ENCODE results near the gene ARID1A. TPM values are rescaled to one million over a fixed set of nuclear protein-coding genes. Genes with fewer than 3 reads are reported as not detected.

Gene ARID1A
- total RNA-seq, 1 experiment from 2014 or later, result 56.9 TPM

DNA sequence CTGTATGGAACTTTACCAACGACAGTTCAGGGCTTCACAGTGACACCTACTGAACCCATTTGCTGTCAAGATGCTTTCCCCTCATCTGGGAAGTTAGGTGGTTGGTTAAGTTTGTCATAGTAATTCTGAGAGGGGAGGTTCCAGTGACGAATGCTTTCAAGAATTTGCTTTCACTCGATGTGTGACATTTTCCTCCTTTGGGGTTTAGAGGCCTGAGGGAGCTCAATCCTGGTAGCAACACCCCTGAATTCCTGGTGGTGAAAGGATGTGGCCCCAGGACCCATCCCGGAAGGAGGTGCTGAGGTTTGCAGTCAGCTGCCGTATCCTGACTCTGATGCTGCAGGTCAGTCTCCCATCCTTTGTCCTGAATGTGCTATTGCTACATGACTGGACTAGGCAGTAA is 94.7 kb downstream of the ARID1A start:
- H3K36me3 Mint-ChIP-seq (ENCODE audit: insufficient read depth, unreplicated experiment), result peaks cover 21% of the 10 kb centered on the region
- ChIA-PET POLR2A (interaction anchor here (0.8 to 5.2 kb wide), 8 partner anchors 21 to 187 kb away, joined by 4 to 109 read pairs (median 38); partner anchors contain the start of gene ARID1A), CTCF (interaction anchor here (0.6 to 7.1 kb wide), 20 partner anchors 10 to 900 kb away, joined by 3 to 184 read pairs (median 4); no protein-coding TSS in a partner anchor)
- peaks cover 30% of the 10 kb centered on the region for H3K4me1 Mint-ChIP-seq (ENCODE audit: insufficient read depth, unreplicated experiment)
- no peaks in the 10 kb centered on the region for H3K9me3 Mint-ChIP-seq (ENCODE audit: unreplicated experiment)
- DNase-seq (ENCODE audit: unreplicated experiment), result no peak
- no TSS peak for BruUV-seq (replicated peaks)
- TF ChIP-seq, protein P1, sequence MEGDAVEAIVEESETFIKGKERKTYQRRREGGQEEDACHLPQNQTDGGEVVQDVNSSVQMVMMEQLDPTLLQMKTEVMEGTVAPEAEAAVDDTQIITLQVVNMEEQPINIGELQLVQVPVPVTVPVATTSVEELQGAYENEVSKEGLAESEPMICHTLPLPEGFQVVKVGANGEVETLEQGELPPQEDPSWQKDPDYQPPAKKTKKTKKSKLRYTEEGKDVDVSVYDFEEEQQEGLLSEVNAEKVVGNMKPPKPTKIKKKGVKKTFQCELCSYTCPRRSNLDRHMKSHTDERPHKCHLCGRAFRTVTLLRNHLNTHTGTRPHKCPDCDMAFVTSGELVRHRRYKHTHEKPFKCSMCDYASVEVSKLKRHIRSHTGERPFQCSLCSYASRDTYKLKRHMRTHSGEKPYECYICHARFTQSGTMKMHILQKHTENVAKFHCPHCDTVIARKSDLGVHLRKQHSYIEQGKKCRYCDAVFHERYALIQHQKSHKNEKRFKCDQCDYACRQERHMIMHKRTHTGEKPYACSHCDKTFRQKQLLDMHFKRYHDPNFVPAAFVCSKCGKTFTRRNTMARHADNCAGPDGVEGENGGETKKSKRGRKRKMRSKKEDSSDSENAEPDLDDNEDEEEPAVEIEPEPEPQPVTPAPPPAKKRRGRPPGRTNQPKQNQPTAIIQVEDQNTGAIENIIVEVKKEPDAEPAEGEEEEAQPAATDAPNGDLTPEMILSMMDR (IDR thresholded peaks at IDR 0.05; ENCODE audit: unreplicated experiment), result no peak
- H3K27me3 Mint-ChIP-seq (ENCODE audit: insufficient read depth, unreplicated experiment), result no peaks in the 10 kb centered on the region
- no peak overlapping the region for H3K27ac Mint-ChIP-seq (ENCODE audit: low read depth, unreplicated experiment)
- intact Hi-C loops (cut with micrococcal nuclease), result no loop called here
- no peak overlapping the region for H3K4me3 Mint-ChIP-seq (ENCODE audit: unreplicated experiment)

DNA sequence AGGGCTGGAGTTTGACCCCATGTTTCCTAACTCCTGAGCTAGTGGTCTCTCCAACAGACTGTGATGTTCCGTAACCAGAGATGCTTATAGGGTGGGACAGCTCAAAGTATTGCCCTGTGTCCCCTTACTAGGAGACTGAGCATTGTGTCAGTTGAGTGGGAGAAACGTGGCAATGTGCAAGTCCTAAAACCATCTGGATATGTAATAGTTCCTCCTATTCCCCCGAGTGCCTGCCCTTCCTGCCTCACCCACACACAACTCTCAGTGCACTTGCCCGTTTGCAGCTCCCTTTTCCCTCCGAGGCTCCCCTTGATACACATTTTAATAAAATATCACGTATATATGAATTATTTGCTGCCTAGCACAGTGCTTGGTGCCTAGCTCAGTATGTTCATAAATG is 95.3 kb downstream of the ARID1A start:
- intact Hi-C loops (cut with micrococcal nuclease), result no loop called here

DNA sequence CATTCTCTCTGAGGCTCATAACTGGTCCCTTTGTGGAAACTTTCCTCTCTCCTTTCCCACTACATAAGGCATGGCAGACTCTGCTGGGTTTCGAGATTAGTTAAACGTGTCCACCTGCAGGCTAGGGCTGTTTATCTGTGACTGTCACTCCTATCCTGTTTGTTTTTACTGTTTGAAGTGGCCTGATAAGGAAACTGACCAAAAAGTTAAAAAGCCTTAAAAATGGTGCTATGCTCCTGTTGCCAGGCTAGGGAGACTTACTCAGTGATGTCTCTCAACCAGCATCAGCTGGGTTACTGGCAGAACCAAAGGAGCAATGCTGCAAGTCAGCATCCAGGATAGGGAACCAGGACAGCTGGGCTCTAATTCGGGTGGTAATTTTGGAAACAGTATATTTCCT is 95.8 kb downstream of the ARID1A start:
- POLR2A ChIA-PET, result interaction anchor here (0.6 to 1.4 kb wide), 4 partner anchors 100 to 189 kb away, joined by 3 to 4 read pairs (median 3); no protein-coding TSS in a partner anchor
- H3K9me3 Mint-ChIP-seq (ENCODE audit: unreplicated experiment), result no peaks in the 10 kb centered on the region
- H3K4me3 Mint-ChIP-seq (ENCODE audit: unreplicated experiment), result no peak overlapping the region
- H3K36me3 Mint-ChIP-seq (ENCODE audit: insufficient read depth, unreplicated experiment), result peaks cover 29% of the 10 kb centered on the region
- no TSS peak for BruUV-seq (replicated peaks)
- TF ChIP-seq, protein P1 (IDR thresholded peaks at IDR 0.05; ENCODE audit: unreplicated experiment), result no peak
- intact Hi-C loops (cut with micrococcal nuclease), result no loop called here
- H3K27ac Mint-ChIP-seq (ENCODE audit: low read depth, unreplicated experiment), result no peak overlapping the region
- CTCF ChIA-PET, result interaction anchor here (1.0 to 7.1 kb wide), 5 partner anchors 9 to 189 kb away, joined by 3 to 184 read pairs (median 37); no protein-coding TSS in a partner anchor
- no peaks in the 10 kb centered on the region for H3K27me3 Mint-ChIP-seq (ENCODE audit: insufficient read depth, unreplicated experiment)
- H3K4me1 Mint-ChIP-seq (ENCODE audit: insufficient read depth, unreplicated experiment), result peaks cover 19% of the 10 kb centered on the region
- DNase-seq (ENCODE audit: unreplicated experiment), result no peak

More for the DNA sequence above, 95.3 kb downstream of the ARID1A start:
- H3K9me3 Mint-ChIP-seq (ENCODE audit: unreplicated experiment), result no peaks in the 10 kb centered on the region
- no peak overlapping the region for H3K4me3 Mint-ChIP-seq (ENCODE audit: unreplicated experiment)
- H3K27ac Mint-ChIP-seq (ENCODE audit: low read depth, unreplicated experiment), result no peak overlapping the region
- no peak for DNase-seq (ENCODE audit: unreplicated experiment)
- peaks cover 24% of the 10 kb centered on the region for H3K36me3 Mint-ChIP-seq (ENCODE audit: insufficient read depth, unreplicated experiment)
- BruUV-seq (replicated peaks), result no TSS peak
- TF ChIP-seq, protein P1 (IDR thresholded peaks at IDR 0.05; ENCODE audit: unreplicated experiment), result no peak
- ChIA-PET CTCF (interaction anchor here (0.6 to 7.1 kb wide), 9 partner anchors 9 to 900 kb away, joined by 3 to 184 read pairs (median 23); no protein-coding TSS in a partner anchor), POLR2A (interaction anchor here (0.6 to 4.0 kb wide), 5 partner anchors 74 to 189 kb away, joined by 3 to 31 read pairs (median 4); no protein-coding TSS in a partner anchor)
- no peaks in the 10 kb centered on the region for H3K27me3 Mint-ChIP-seq (ENCODE audit: insufficient read depth, unreplicated experiment)
- H3K4me1 Mint-ChIP-seq (ENCODE audit: insufficient read depth, unreplicated experiment), result peaks cover 24% of the 10 kb centered on the region

DNA sequence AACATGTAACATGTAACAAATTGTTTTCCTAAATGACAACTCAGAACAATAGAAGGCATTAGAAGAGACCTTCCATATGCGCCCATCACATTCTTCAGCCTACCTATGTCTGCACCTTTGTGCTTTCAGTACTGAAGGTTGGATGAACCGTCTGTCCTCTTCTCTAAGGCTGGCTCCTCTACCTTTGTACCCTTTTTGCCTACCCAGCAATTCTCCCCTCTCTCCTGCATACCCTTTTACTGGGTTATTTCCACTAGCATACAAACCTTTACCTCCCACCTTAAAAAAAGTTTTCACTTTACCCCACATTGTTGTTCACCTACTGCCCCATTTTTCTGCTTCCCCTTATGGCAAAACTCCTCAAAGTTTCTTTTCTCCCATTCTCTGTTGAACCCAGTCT is 97.1 kb downstream of the ARID1A start:
- intact Hi-C loops (cut with micrococcal nuclease), result no loop called here
- H3K9me3 Mint-ChIP-seq (ENCODE audit: unreplicated experiment), result no peaks in the 10 kb centered on the region
- no TSS peak for BruUV-seq (replicated peaks)
- POLR2A ChIA-PET, result no interaction called here
- CTCF ChIA-PET, result interaction anchor here (6.2 kb wide), 1 partner anchor 190 kb away, joined by 184 read pairs; no protein-coding TSS in a partner anchor
- peaks cover 11% of the 10 kb centered on the region for H3K4me1 Mint-ChIP-seq (ENCODE audit: insufficient read depth, unreplicated experiment)
- H3K27me3 Mint-ChIP-seq (ENCODE audit: insufficient read depth, unreplicated experiment), result no peaks in the 10 kb centered on the region
- H3K36me3 Mint-ChIP-seq (ENCODE audit: insufficient read depth, unreplicated experiment), result peaks cover 30% of the 10 kb centered on the region
- H3K4me3 Mint-ChIP-seq (ENCODE audit: unreplicated experiment), result no peak overlapping the region
- TF ChIP-seq, protein P1 (IDR thresholded peaks at IDR 0.05; ENCODE audit: unreplicated experiment), result no peak
- no peak for DNase-seq (ENCODE audit: unreplicated experiment)
- H3K27ac Mint-ChIP-seq (ENCODE audit: low read depth, unreplicated experiment), result no peak overlapping the region
